RWPE2 (cell line): ENCODE data around the gene HAL.
A peak's percentile ranks its signal among the peaks of the same experiment; 100 is the strongest.

Experiments
- ATAC-seq: fragments of 200-7000 bp; cut with Tn5 transposase; 3 replicates; pipeline ENCODE4 v1.9.1; 2021; ENCODE audit warnings: low read depth
- DNase-seq: peaks from one replicate; pipeline ENCODE4 v3.0.0-alpha.2; 2020; ENCODE audit warnings: low spot score
- H3K27ac ChIP-seq: fragments of 450-650 bp; 2 replicates; pipeline ENCODE4 v1.5.1; 2017; ENCODE audit warnings: mild to moderate bottlenecking; ENCODE audit not compliant: poor library complexity, severe bottlenecking
- H3K27me3 ChIP-seq: fragments of 250-450 bp; sonication (Bioruptor Pico); 2 replicates; pipeline ENCODE4 v1.5.1; 2021; ENCODE audit warnings: mild to moderate bottlenecking, moderate library complexity; ENCODE audit not compliant: insufficient read depth, poor library complexity, severe bottlenecking
- H3K36me3 ChIP-seq: fragments of 250-450 bp; sonication (Bioruptor Pico); 2 replicates; pipeline ENCODE4 v1.5.1; 2020; ENCODE audit warnings: low read depth, mild to moderate bottlenecking, moderate library complexity
- H3K4me1 ChIP-seq: fragments of 250-450 bp; sonication (Bioruptor Pico); 2 replicates; pipeline ENCODE4 v1.5.1; 2021; ENCODE audit warnings: mild to moderate bottlenecking, moderate library complexity; ENCODE audit not compliant: insufficient read depth, poor library complexity, severe bottlenecking
- H3K4me3 ChIP-seq: fragments of 250-450 bp; sonication (Bioruptor Pico); 2 replicates; pipeline ENCODE4 v1.5.1; 2021; ENCODE audit warnings: mild to moderate bottlenecking, moderate library complexity; ENCODE audit not compliant: severe bottlenecking
- H3K9me3 ChIP-seq: fragments of 250-450 bp; sonication (Bioruptor Pico); 2 replicates; pipeline ENCODE4 v1.5.1; 2021; ENCODE audit warnings: mild to moderate bottlenecking, moderate library complexity; ENCODE audit not compliant: severe bottlenecking
- TF ChIP-seq, protein P1 (sequence below): fragments of 450-650 bp; IDR thresholded peaks from one replicate; pipeline ENCODE4 v1.5.1; 2017; ENCODE audit warnings: mild to moderate bottlenecking, moderate library complexity; ENCODE audit not compliant: poor library complexity, severe bottlenecking

Gene HAL

DNA sequence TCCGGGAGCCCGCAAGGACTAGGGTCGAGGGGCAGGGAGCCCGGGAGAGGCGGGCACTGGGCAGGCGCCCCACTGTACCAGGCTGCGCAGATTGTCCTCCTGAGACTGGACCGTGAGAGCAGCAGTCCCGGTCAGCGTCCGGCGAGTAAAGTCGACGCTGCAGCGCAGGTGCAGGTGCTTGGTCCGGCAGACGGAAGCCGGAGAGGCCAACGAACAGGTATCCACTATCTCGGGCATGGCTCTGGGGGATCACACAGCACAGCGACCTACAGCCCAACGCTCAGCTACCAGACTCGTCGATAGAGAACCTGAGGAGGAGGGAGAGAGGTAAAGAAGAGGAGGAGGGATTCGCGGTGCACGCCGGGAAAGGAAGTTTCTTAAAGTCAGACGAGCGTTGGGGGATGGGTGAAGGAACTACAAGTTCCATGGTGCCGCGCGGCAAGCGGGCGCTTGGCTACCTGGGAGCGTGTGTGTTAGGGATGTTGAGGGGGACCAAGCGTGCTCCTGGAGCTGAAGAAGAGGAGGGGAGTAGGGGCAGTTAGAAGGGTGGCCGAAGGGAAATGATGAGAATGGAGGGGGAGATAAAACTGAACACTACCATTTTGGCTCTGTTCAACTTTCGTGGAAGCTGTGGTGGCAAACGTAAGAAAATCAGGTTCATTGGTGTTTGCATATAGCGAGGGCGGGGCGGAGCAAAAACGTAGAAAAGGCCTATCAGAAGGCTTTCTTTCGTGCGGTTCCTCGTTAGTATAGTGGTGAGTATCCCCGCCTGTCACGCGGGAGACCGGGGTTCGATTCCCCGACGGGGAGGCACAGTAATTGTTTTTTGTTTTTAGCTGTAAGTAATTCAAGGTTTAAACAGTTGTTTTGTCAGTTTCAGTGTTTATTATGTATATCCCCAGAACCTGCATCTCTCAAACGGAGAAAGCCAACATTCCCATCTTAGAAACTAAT is 39.4 kb upstream of the HAL start, which contains the start of gene LTA4H:
Gene LTA4H (minus strand): TSS at position 305 of the 954 bp plus-strand sequence. CDS start 68 bp downstream, at position 237.
- Histone ChIP-seq H3K27me3 (no peaks in the 10 kb centered on the region), H3K4me3 (peak within 1 kb of the TSS; percentile 69), H3K9me3 (no peaks in the 10 kb centered on the region), H3K36me3 (peaks cover 3% of the 10 kb centered on the region), H3K4me1 (peaks cover 16% of the 10 kb centered on the region), H3K27ac (peak within 1 kb of the TSS; percentile 60)
- TF ChIP-seq, protein P1, sequence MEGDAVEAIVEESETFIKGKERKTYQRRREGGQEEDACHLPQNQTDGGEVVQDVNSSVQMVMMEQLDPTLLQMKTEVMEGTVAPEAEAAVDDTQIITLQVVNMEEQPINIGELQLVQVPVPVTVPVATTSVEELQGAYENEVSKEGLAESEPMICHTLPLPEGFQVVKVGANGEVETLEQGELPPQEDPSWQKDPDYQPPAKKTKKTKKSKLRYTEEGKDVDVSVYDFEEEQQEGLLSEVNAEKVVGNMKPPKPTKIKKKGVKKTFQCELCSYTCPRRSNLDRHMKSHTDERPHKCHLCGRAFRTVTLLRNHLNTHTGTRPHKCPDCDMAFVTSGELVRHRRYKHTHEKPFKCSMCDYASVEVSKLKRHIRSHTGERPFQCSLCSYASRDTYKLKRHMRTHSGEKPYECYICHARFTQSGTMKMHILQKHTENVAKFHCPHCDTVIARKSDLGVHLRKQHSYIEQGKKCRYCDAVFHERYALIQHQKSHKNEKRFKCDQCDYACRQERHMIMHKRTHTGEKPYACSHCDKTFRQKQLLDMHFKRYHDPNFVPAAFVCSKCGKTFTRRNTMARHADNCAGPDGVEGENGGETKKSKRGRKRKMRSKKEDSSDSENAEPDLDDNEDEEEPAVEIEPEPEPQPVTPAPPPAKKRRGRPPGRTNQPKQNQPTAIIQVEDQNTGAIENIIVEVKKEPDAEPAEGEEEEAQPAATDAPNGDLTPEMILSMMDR, result no peak
- DNase-seq (peak; percentile 98), ATAC-seq (peak; percentile 88)

DNA sequence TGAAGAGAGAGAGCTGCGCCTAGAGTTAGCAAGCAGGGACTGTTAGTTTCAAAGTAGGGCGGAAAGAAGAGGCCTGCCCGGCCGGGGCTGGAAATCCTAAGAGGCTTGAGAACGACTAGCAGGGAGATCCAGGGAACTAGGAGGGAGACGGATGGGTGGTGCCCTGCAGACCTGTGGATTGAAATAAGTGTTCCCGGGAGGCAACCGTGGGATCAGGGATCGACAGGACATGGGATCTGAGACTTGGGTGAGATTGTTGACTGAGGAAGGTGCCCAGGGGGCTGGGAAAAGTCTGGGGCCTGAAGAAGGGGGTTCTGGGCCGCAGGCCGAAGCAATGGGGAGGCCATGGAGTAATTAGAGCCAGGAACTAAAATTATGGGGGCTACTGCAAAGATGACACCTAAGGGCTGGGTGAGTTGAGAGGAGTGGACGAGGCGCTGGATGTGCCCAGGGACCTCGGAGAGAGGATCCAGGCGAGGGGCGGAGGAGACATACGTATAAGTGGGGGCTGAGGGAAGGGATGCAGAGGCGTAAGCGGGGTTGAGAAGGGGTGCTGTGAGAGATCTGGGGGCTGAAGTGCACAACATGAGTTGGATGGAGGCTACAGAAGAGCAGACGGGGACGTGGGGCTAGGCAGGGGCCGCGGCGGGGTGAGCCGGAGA is 38.6 kb upstream of the HAL start:
- Histone ChIP-seq H3K27ac (peak overlapping the region; percentile 60), H3K9me3 (no peaks in the 10 kb centered on the region), H3K4me1 (peaks cover 16% of the 10 kb centered on the region), H3K27me3 (no peaks in the 10 kb centered on the region), H3K36me3 (peaks cover 3% of the 10 kb centered on the region), H3K4me3 (peak overlapping the region; percentile 69)
- DNase-seq, result no peak
- peak; percentile 39 for ATAC-seq
- TF ChIP-seq, protein P1, result no peak

DNA sequence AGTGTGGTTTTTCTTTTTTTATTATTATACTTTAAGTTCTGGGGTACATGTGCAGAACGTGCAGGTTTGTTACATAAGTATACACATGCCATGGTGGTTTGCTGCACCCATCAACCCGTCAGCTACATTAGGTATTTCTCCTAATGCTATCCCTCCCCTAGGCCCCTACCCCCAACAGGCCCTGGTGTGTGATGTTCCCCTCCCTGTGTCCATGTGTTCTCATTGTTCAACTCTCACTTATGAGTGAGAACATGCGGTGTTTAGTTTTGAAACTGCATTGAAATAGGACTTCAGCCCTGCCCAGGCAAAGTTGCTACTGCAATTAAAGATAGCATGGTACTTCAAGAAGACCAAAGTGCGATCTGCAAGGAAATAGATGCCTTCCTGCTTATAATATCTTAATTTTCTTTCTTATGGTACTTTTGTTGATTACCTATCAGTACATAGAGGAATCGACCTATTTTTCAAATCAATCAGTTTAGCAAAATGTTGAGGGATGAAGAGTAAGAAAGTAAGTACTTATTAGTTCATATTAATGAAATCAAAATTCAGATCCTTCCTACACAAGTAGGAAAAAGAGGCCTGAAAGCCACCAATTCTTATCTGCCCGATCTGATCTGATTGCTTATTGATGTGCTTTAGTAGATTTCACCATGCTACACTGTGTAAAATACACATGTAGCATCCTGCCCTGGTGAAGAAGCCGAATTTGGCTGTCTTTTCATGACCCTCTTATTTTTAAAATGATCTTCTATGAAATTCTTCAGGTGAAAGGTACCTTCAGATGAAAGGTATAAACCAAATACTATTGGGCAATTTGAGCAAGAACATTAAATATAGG is 37.6 kb upstream of the HAL start:
- TF ChIP-seq, protein P1, result no peak
- peak overlapping the region; percentile 69 for H3K4me3 ChIP-seq

DNA sequence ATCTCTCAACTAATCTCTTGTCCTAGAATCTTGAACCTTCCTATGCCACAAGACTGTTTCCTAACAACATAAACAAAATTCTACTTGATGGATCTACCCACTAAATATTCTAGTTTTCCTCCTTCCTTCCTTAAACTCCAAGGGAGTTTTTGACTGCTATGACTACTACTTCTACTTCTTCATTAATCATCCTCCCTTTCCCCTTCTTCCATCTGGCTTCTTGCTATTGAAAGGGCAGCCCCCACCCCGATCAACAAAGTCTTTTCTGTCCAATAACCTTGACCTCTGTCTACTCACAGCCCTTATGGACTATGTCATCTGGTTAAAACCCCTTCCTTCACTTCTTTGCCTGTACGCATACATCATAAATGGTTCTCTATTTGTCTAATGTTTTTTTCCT is 33.7 kb upstream of the HAL start:
- Histone ChIP-seq H3K36me3 (peaks cover 40% of the 10 kb centered on the region), H3K27me3 (no peaks in the 10 kb centered on the region), H3K4me1 (peaks cover 7% of the 10 kb centered on the region), H3K9me3 (no peaks in the 10 kb centered on the region), H3K27ac (no peak overlapping the region), H3K4me3 (no peak overlapping the region)
- ATAC-seq (no peak), DNase-seq (no peak)
- TF ChIP-seq, protein P1, result no peak

More for the DNA sequence above, 37.6 kb upstream of the HAL start:
- Histone ChIP-seq H3K9me3 (no peaks in the 10 kb centered on the region), H3K36me3 (peaks cover 8% of the 10 kb centered on the region), H3K27ac (peak overlapping the region; percentile 60), H3K4me1 (peaks cover 16% of the 10 kb centered on the region), H3K27me3 (no peaks in the 10 kb centered on the region)
- DNase-seq, result no peak
- ATAC-seq, result no peak
